HCT116 (cell line): ENCODE data around the gene KCTD2. TPM values are rescaled to one million over a fixed set of nuclear protein-coding genes. Genes with fewer than 3 reads are reported as not detected.
A peak's percentile ranks its signal among the peaks of the same experiment; 100 is the strongest.

Experiments
- ATAC-seq: fragments of 200-7000 bp; cut with Tn5 transposase; 2 replicates; pipeline ENCODE4 v1.9.1; 2020; ENCODE audit warnings: mild to moderate bottlenecking, moderate library complexity
- BruUV-seq: library from RNA; stranded (reverse); fragments of 400-500 nt; replicated peaks from 2 replicates; lab custom pipeline; 2021; lab: Mats Ljungman, UMichigan
- CTCF ChIA-PET: fragments of 300-600 bp; sonication (Branson Sonifier 250); formaldehyde crosslinking; loops from one replicate; lab custom pipeline; 2021; ENCODE audit warnings: antibody characterized with exemption; lab: Charles Lee
- POLR2A ChIA-PET: fragments of 300-600, 350-600 bp; sonication (Branson Sonifier 250); formaldehyde crosslinking; loops from one replicate; lab custom pipeline; 2021; ENCODE audit warnings: antibody characterized with exemption; lab: Charles Lee
- RAD21 ChIA-PET, 2 experiments: fragments of 300-600 bp; sonication (Branson Sonifier 250); formaldehyde crosslinking; loops; one replicate each; lab custom pipeline; 2023; ENCODE audit warnings: low total read pairs in 2 of 2; ENCODE audit not compliant: uncharacterized antibody in 2 of 2, unreplicated experiment in 2 of 2, low non-redundant PET in 1 of 2; lab: Charles Lee
- DNase-seq: peaks from one replicate; pipeline ENCODE4 v3.0.0-alpha.2; 2010; ENCODE audit warnings: low read depth, low spot score
- H2AFZ ChIP-seq: fragments of 200-600 bp; shearing (Covaris generic), sonication (generic); 2 replicates; pipeline ENCODE4 v1.6.1; 2017; ENCODE audit warnings: low read depth, mixed run types, mixed read lengths, antibody characterized with exemption, low read length; ENCODE audit not compliant: poor library complexity, severe bottlenecking
- H3K27ac ChIP-seq: 2 replicates; pipeline ENCODE4 v1.5.1; 2012; ENCODE audit warnings: low read depth, low read length
- H3K27me3 ChIP-seq: fragments of 200-600 bp; sonication (generic); 2 replicates; pipeline ENCODE4 v1.6.1; 2016; ENCODE audit warnings: mixed run types, low read length, mixed read lengths; ENCODE audit not compliant: insufficient read depth
- H3K36me3 ChIP-seq, 2 experiments: fragments of 200-500 bp in 1 of 2; fragments of 200-600 bp in 1 of 2; sonication (Bioruptor generic) in 1 of 2; sonication (generic) in 1 of 2; 2 replicates each; pipeline versions ENCODE4 v1.5.1 to v1.6.1; 2014 to 2016; ENCODE audit warnings: low read length in 2 of 2, inconsistent platforms in 1 of 2, mixed read lengths in 1 of 2, mixed run types in 1 of 2; ENCODE audit not compliant: insufficient read depth in 2 of 2, control insufficient read depth in 1 of 2
- H3K4me1 ChIP-seq, 2 experiments: fragments of 200-600 bp in 1 of 2; sonication (generic) in 1 of 2; 2 replicates each; pipeline versions ENCODE4 v1.5.1 to v1.6.1; 2012 to 2017; ENCODE audit warnings: low read length in 2 of 2, inconsistent platforms in 1 of 2, mild to moderate bottlenecking in 1 of 2, mixed read lengths in 1 of 2, mixed run types in 1 of 2, moderate library complexity in 1 of 2; ENCODE audit not compliant: insufficient read depth in 2 of 2, control insufficient read depth in 1 of 2
- H3K4me2 ChIP-seq: fragments of 200-600 bp; sonication (generic); 2 replicates; pipeline ENCODE4 v1.6.1; 2017; ENCODE audit warnings: mixed run types, low read length, mixed read lengths
- H3K4me3 ChIP-seq, 2 experiments: fragments of 200-600 bp in 1 of 2; sonication (generic) in 1 of 2; replicated peaks in 1 of 2; 2 replicates each; pipeline ENCODE4 v1.5.1; 2011 to 2016; ENCODE audit warnings: low read length in 2 of 2, control low read depth in 1 of 2, low read depth in 1 of 2, mild to moderate bottlenecking in 1 of 2, mixed read lengths in 1 of 2, mixed run types in 1 of 2
- H3K79me2 ChIP-seq: fragments of 200-600 bp; sonication (generic); 2 replicates; pipeline ENCODE4 v1.6.1; 2017; ENCODE audit warnings: mild to moderate bottlenecking, mixed run types, low read length, moderate library complexity, mixed read lengths; ENCODE audit not compliant: insufficient read depth
- H3K9ac ChIP-seq: fragments of 200-600 bp; sonication (generic); 2 replicates; pipeline ENCODE4 v1.6.1; 2016; ENCODE audit warnings: low read length, mixed read lengths
- H3K9me2 ChIP-seq: fragments of 200-600 bp; sonication (generic), shearing (Covaris generic); 2 replicates; pipeline ENCODE4 v1.6.1; 2017; ENCODE audit warnings: mixed run types, mild to moderate bottlenecking, moderate library complexity; ENCODE audit not compliant: insufficient read depth
- H3K9me3 ChIP-seq, 2 experiments: fragments of 200-500 bp in 1 of 2; fragments of 200-600 bp in 1 of 2; sonication (Bioruptor generic) in 1 of 2; sonication (generic) in 1 of 2; 2 replicates each; pipeline ENCODE4 v1.6.1; 2014 to 2017; ENCODE audit warnings: low read length in 2 of 2, mixed read lengths in 2 of 2, inconsistent platforms in 1 of 2, low read depth in 1 of 2, mild to moderate bottlenecking in 1 of 2, mixed run types in 1 of 2, moderate library complexity in 1 of 2; ENCODE audit not compliant: control insufficient read depth in 1 of 2, insufficient read depth in 1 of 2
- H4K20me1 ChIP-seq: fragments of 200-600 bp; sonication (generic), shearing (Covaris generic); 2 replicates; pipeline ENCODE4 v1.6.1; 2017; ENCODE audit warnings: mixed run types, mild to moderate bottlenecking, moderate library complexity; ENCODE audit not compliant: insufficient read depth
- CBX3 ChIP-seq: IDR thresholded peaks from 2 replicates; pipeline ENCODE4 v1.6.1; 2012; ENCODE audit warnings: low read depth
- CTCF ChIP-seq, 3 experiments: fragments of 200-600 bp in 1 of 3; sonication (generic) in 1 of 3; IDR thresholded peaks in 2 of 3; conservative IDR thresholded peaks in 1 of 3; 2 replicates each; pipeline ENCODE4 v1.5.1; 2012 to 2017; ENCODE audit warnings: low read depth in 2 of 3, low read length in 2 of 3, antibody characterized with exemption in 1 of 3, borderline replicate concordance in 1 of 3, control low read depth in 1 of 3, mild to moderate bottlenecking in 1 of 3, mixed read lengths in 1 of 3, mixed run types in 1 of 3, moderate library complexity in 1 of 3; ENCODE audit not compliant: insufficient read depth in 1 of 3
- EGR1 ChIP-seq: IDR thresholded peaks from 2 replicates; pipeline ENCODE4 v1.6.1; 2012; ENCODE audit warnings: low read depth
- ELF1 ChIP-seq: IDR thresholded peaks from 2 replicates; pipeline ENCODE4 v1.6.1; 2012; ENCODE audit warnings: low read depth, borderline replicate concordance
- EZH2phosphoT487 ChIP-seq: fragments of 200-600 bp; IDR thresholded peaks from 2 replicates; pipeline ENCODE4 v1.6.1; 2018; ENCODE audit warnings: antibody characterized with exemption, borderline replicate concordance
- FOSL1 ChIP-seq: IDR thresholded peaks from 2 replicates; pipeline ENCODE4 v1.6.1; 2012; ENCODE audit warnings: low read depth
- JUND ChIP-seq: IDR thresholded peaks from 2 replicates; pipeline ENCODE4 v1.6.1; 2012
- MAX ChIP-seq: IDR thresholded peaks from 2 replicates; pipeline ENCODE4 v1.6.1; 2012
- POLR2AphosphoS5 ChIP-seq: IDR thresholded peaks from 2 replicates; pipeline ENCODE4 v1.6.1; 2011; ENCODE audit warnings: mild to moderate bottlenecking, low read depth, low read length, moderate library complexity
- RAD21 ChIP-seq: IDR thresholded peaks from 2 replicates; pipeline ENCODE4 v1.6.1; 2012; ENCODE audit warnings: low read depth, mild to moderate bottlenecking
- SIN3A ChIP-seq: IDR thresholded peaks from 2 replicates; pipeline ENCODE4 v1.6.1; 2012; ENCODE audit warnings: low read depth
- SP1 ChIP-seq: IDR thresholded peaks from 2 replicates; pipeline ENCODE4 v1.6.1; 2012; ENCODE audit warnings: low read depth
- SRF ChIP-seq: IDR thresholded peaks from 2 replicates; pipeline ENCODE4 v1.6.1; 2012; ENCODE audit warnings: low read depth
- TCF7L2 ChIP-seq: IDR thresholded peaks from 2 replicates; pipeline ENCODE4 v1.7.0; 2011; ENCODE audit warnings: borderline replicate concordance, inconsistent platforms; ENCODE audit not compliant: insufficient read depth, insufficient read length; ENCODE audit errors: extremely low read depth
- YY1 ChIP-seq: IDR thresholded peaks from 2 replicates; pipeline ENCODE4 v1.6.1; 2011; ENCODE audit warnings: low read length, low read depth, moderate library complexity, mild to moderate bottlenecking; ENCODE audit not compliant: insufficient replicate concordance; ENCODE audit errors: extremely low read depth
- ZFX ChIP-seq: fragments of 450-650 bp; IDR thresholded peaks from 2 replicates; pipeline ENCODE4 v1.6.1; 2017
- ZNF274 ChIP-seq: fragments of 200-500 bp; sonication (Bioruptor generic); IDR thresholded peaks from 2 replicates; pipeline ENCODE4 v1.6.1; 2014; ENCODE audit warnings: mild to moderate bottlenecking, low read depth, low read length, inconsistent platforms
- intact Hi-C: fragments of 100-400 bp; cut with micrococcal nuclease; formaldehyde crosslinking; loops from 2 replicates; pipeline ENCODE4 v1.10.0; 2022
- total RNA-seq: library from RNA; stranded (reverse); gene quantifications from one replicate; pipeline ENCODE4 v1.2.1, GENCODE V29; 2021; ENCODE audit not compliant: unreplicated experiment

Gene KCTD2
- total RNA-seq, 1 experiment from 2014 or later, result 23.3 TPM

DNA sequence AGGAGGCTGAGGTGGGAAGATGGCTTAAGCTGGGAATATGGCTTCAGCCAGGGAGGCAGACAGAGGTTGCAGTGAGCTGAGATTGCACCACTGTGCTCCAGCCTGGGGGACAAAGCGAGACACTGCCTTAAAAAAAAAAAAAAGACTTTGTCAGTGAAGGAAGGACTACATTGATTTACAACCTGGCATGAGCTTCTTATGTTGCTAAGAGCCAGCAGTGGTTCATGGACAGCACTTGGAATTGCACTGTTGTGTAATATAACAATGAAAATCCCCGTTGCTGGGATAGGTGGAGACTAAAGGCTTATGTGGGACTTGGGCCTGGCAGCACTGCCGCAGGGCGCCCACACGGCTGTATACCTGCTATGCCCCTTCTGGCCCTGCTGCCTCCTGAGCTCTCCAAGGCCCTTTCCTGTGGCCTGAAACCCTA, 26.6 kb downstream of the KCTD2 start:
- Histone ChIP-seq H4K20me1 (no peaks in the 10 kb centered on the region), H3K9me3 (no peaks in the 10 kb centered on the region), H2AFZ (no peak overlapping the region), H3K9ac (0 out of 2 replicates have a peak overlapping the region, but pooled peaks have one; percentile 4), H3K27me3 (no peaks in the 10 kb centered on the region), H3K27ac (no peak overlapping the region), H3K9me2 (no peaks in the 10 kb centered on the region), H3K4me2 (no peak overlapping the region), H3K4me3 (no peak overlapping the region), H3K79me2 (no peaks in the 10 kb centered on the region), H3K4me1 (peaks cover 46 to 47% of the 10 kb centered on the region in 2 experiments), H3K36me3 (no peaks in the 10 kb centered on the region)
- RAD21 ChIA-PET, result no interaction called here
- POLR2A ChIA-PET, result interaction anchor here (0.8 to 1.6 kb wide), 2 partner anchors 13 to 14 kb away, joined by 3 to 6 read pairs; partner anchors contain the start of gene SLC16A5
- CTCF ChIA-PET, result interaction anchor here (1.5 kb wide), 1 partner anchor 32 kb away, joined by 4 read pairs; no protein-coding TSS in a partner anchor
- no peak for TF ChIP-seq CBX3
- TF ChIP-seq JUND, result no peak
- no peak for TF ChIP-seq ELF1
- no peak for TF ChIP-seq SIN3A
- TF ChIP-seq ZNF274, result no peak
- no peak for TF ChIP-seq TCF7L2
- TF ChIP-seq ZFX, result no peak
- no peak for TF ChIP-seq SRF
- no peak for TF ChIP-seq EGR1
- no peak for TF ChIP-seq FOSL1
- no peak for TF ChIP-seq RAD21
- intact Hi-C loops, result loop anchor here (5.0 kb wide), 2 partner anchors 34 to 129 kb away; partner anchors contain the start of gene ARMC7
- no peak for DNase-seq
- ATAC-seq, result no peak
- BruUV-seq, result no TSS peak

DNA sequence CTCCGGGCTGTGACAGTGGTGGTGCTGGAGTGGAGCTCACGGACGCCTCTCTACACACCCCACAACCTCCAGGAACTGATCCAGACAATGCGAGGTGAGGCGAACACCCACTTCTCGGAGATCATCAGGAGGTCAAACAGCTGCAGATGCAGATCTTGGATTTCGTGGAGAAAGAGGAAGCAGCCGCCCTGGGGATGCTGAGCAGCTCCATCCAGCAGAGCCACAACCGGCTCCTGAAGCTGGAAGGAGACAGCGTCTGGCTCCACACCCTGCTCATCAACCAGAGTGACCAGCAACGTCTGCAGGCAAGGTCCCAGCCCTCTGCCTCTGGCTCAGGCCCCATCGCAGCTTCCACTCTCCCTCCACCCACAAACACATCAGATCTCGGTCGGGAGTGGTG, 27.5 kb downstream of the KCTD2 start:
- ChIA-PET RAD21 (no interaction called here), CTCF (interaction anchor here (1.5 kb wide), 1 partner anchor 31 kb away, joined by 4 read pairs; no protein-coding TSS in a partner anchor), POLR2A (interaction anchor here (0.8 to 1.6 kb wide), 2 partner anchors 14 kb away, joined by 3 to 6 read pairs; partner anchors contain the start of gene SLC16A5)
- DNase-seq (no peak), ATAC-seq (no peak)
- Histone ChIP-seq H3K27me3 (no peaks in the 10 kb centered on the region), H3K4me1 (peaks cover 55% of the 10 kb centered on the region in 2 experiments), H3K4me2 (no peak overlapping the region), H4K20me1 (no peaks in the 10 kb centered on the region), H3K36me3 (no peaks in the 10 kb centered on the region), H2AFZ (no peak overlapping the region), H3K9me2 (no peaks in the 10 kb centered on the region), H3K9me3 (no peaks in the 10 kb centered on the region), H3K4me3 (no peak overlapping the region), H3K79me2 (no peaks in the 10 kb centered on the region), H3K27ac (no peak overlapping the region; the same call in 1 of the 2 replicates), H3K9ac (no peak overlapping the region)
- intact Hi-C loops, result loop anchor here (5.0 kb wide), 2 partner anchors 33 to 128 kb away; partner anchors contain the start of gene ARMC7
- BruUV-seq, result no TSS peak
- TF ChIP-seq EZH2phosphoT487, result no peak
- no peak for TF ChIP-seq CTCF (IDR thresholded peaks at IDR 0.05 in 2 of 3, conservative IDR thresholded peaks at IDR 0.05 in 1 of 3; ENCODE audit: borderline replicate concordance in 1 of 3, insufficient read depth in 1 of 3, low read depth in 2 of 3, low read length in 2 of 3)
- no peak for TF ChIP-seq POLR2AphosphoS5
- TF ChIP-seq YY1, result no peak
- no peak for TF ChIP-seq JUND
- TF ChIP-seq ZFX, result no peak
- TF ChIP-seq TCF7L2, result no peak
- TF ChIP-seq SP1, result no peak
- TF ChIP-seq MAX, result no peak
